IMR-90 (cell line): ENCODE results near the gene RRAGC. TPM values are rescaled to one million over a fixed set of nuclear protein-coding genes. Genes with fewer than 3 reads are reported as not detected.
A peak's percentile ranks its signal among the peaks of the same experiment; 100 is the strongest.

Experiments
- ATAC-seq: fragments of 200-7000 bp; cut with Tn5 transposase; 2 replicates; pipeline ENCODE4 v1.9.1; 2020; ENCODE audit warnings: low read depth, mild to moderate bottlenecking, moderate library complexity
- BruUV-seq: library from RNA; stranded (reverse); fragments of 400-500 nt; replicated peaks from 2 replicates; lab custom pipeline; 2021; lab: Mats Ljungman, UMichigan
- CTCF ChIA-PET: fragments of 300-600 bp; formaldehyde crosslinking; extraction: SDS; loops from one replicate; lab custom pipeline; 2021; ENCODE audit warnings: antibody characterized with exemption; lab: Yijun Ruan, JAX
- POLR2A ChIA-PET: fragments of 300-600 bp; sonication (Branson Sonifier 250); formaldehyde crosslinking; loops from one replicate; lab custom pipeline; 2022; ENCODE audit warnings: antibody characterized with exemption; ENCODE audit not compliant: unreplicated experiment; lab: Charles Lee
- DNase-seq: peaks from one replicate; pipeline ENCODE4 v3.0.0; 2013
- H2AFZ ChIP-seq: replicated peaks from 2 replicates; pipeline ENCODE3; 2013; ENCODE audit warnings: low read length, mild to moderate bottlenecking; ENCODE audit not compliant: poor library complexity
- H2AK5ac ChIP-seq: 2 replicates; pipeline ENCODE4 v1.6.1; 2013; ENCODE audit warnings: low read depth, low read length, inconsistent platforms
- H2AK9ac ChIP-seq: replicated peaks from 2 replicates; pipeline ENCODE3; 2013; ENCODE audit warnings: mild to moderate bottlenecking, low read depth, low read length, moderate library complexity; ENCODE audit not compliant: poor library complexity
- H2BK120ac ChIP-seq: 2 replicates; pipeline ENCODE4 v1.6.1; 2013; ENCODE audit warnings: low read depth, low read length, inconsistent platforms
- H2BK15ac ChIP-seq: 3 replicates; pipeline ENCODE4 v1.6.1; 2013; ENCODE audit warnings: low read depth, low read length, inconsistent platforms
- H2BK20ac ChIP-seq: 2 replicates; pipeline ENCODE4 v1.6.1; 2013; ENCODE audit warnings: low read depth, mild to moderate bottlenecking, inconsistent platforms, low read length, moderate library complexity
- H2BK5ac ChIP-seq: 2 replicates; pipeline ENCODE4 v1.6.1; 2013; ENCODE audit warnings: mild to moderate bottlenecking, low read depth, low read length, inconsistent platforms; ENCODE audit not compliant: poor library complexity, severe bottlenecking
- H3K14ac ChIP-seq: replicated peaks from 2 replicates; pipeline ENCODE4 v1.6.1; 2013; ENCODE audit warnings: low read depth, low read length, inconsistent platforms
- H3K18ac ChIP-seq: 2 replicates; pipeline ENCODE4 v1.6.1; 2013; ENCODE audit warnings: low read depth, low read length, control low read depth
- H3K23ac ChIP-seq: 2 replicates; pipeline ENCODE4 v1.6.1; 2013; ENCODE audit warnings: low read depth, low read length, inconsistent platforms
- H3K27ac ChIP-seq: 2 replicates; pipeline ENCODE4 v1.5.1; 2013; ENCODE audit warnings: mild to moderate bottlenecking, control low read depth, low read length; ENCODE audit not compliant: insufficient read depth
- H3K27me3 ChIP-seq: 2 replicates; pipeline ENCODE4 v1.6.1; 2013; ENCODE audit warnings: low read length; ENCODE audit not compliant: control insufficient read depth, insufficient read depth
- H3K36me3 ChIP-seq: 2 replicates; pipeline ENCODE4 v1.6.1; 2013; ENCODE audit warnings: low read length, mixed read lengths; ENCODE audit not compliant: control insufficient read depth, insufficient read depth
- H3K4ac ChIP-seq: 2 replicates; pipeline ENCODE4 v1.6.1; 2013; ENCODE audit warnings: low read depth, low read length, inconsistent platforms
- H3K4me1 ChIP-seq: 2 replicates; pipeline ENCODE4 v1.6.1; 2013; ENCODE audit warnings: low read length, mixed read lengths; ENCODE audit not compliant: control insufficient read depth, insufficient read depth
- H3K4me2 ChIP-seq: 2 replicates; pipeline ENCODE4 v1.6.1; 2013; ENCODE audit warnings: low read depth, mild to moderate bottlenecking, control low read depth, low read length, moderate library complexity
- H3K4me3 ChIP-seq: 2 replicates; pipeline ENCODE4 v1.5.1; 2013; ENCODE audit warnings: low read depth, mild to moderate bottlenecking, control low read depth, low read length, moderate library complexity; ENCODE audit not compliant: insufficient read depth
- H3K56ac ChIP-seq: 2 replicates; pipeline ENCODE4 v1.6.1; 2013; ENCODE audit warnings: low read length, inconsistent platforms; ENCODE audit not compliant: insufficient read depth; ENCODE audit errors: extremely low read depth
- H3K79me1 ChIP-seq, 2 experiments: 2 replicates each; pipeline ENCODE4 v1.6.1; 2013; ENCODE audit warnings: low read length in 2 of 2, inconsistent platforms in 1 of 2, low read depth in 1 of 2
- H3K9ac ChIP-seq: 2 replicates; pipeline ENCODE4 v1.6.1; 2013; ENCODE audit warnings: low read depth, low read length, control low read depth
- H3K9me1 ChIP-seq: 2 replicates; pipeline ENCODE4 v1.6.1; 2013; ENCODE audit warnings: low read length, inconsistent platforms; ENCODE audit not compliant: insufficient read depth
- H3K9me3 ChIP-seq: 2 replicates; pipeline ENCODE4 v1.6.1; 2013; ENCODE audit warnings: low read length; ENCODE audit not compliant: control insufficient read depth, insufficient read depth
- H4K20me1 ChIP-seq: 2 replicates; pipeline ENCODE4 v1.6.1; 2013; ENCODE audit warnings: low read length, inconsistent platforms; ENCODE audit not compliant: insufficient read depth
- H4K5ac ChIP-seq: 2 replicates; pipeline ENCODE4 v1.6.1; 2013; ENCODE audit warnings: mild to moderate bottlenecking, low read depth, low read length, control low read depth
- H4K8ac ChIP-seq, 2 experiments: 2 replicates each; pipeline ENCODE4 v1.6.1; 2013; ENCODE audit warnings: low read depth in 2 of 2, low read length in 2 of 2, control low read depth in 1 of 2, inconsistent platforms in 1 of 2
- H4K91ac ChIP-seq: 2 replicates; pipeline ENCODE4 v1.6.1; 2013; ENCODE audit warnings: low read depth, low read length, inconsistent platforms; ENCODE audit not compliant: insufficient read depth
- BHLHE40 ChIP-seq: fragments of 150-350 bp; IDR thresholded peaks from 2 replicates; pipeline ENCODE4 v1.6.1; 2016; ENCODE audit warnings: mild to moderate bottlenecking, low read depth, low read length
- CEBPB ChIP-seq: IDR thresholded peaks from 2 replicates; pipeline ENCODE4 v1.6.1; 2012; ENCODE audit warnings: low read depth, low read length, improper control_type of control experiment
- CHD1 ChIP-seq: IDR thresholded peaks from 2 replicates; pipeline ENCODE4 v1.6.1; 2012; ENCODE audit warnings: low read depth, low read length, improper control_type of control experiment
- CTCF ChIP-seq: conservative IDR thresholded peaks from 2 replicates; pipeline ENCODE4 v1.5.1; 2012; ENCODE audit warnings: mild to moderate bottlenecking, low read depth, low read length, improper control_type of control experiment
- ELK1 ChIP-seq: fragments of 150-350 bp; IDR thresholded peaks from 2 replicates; pipeline ENCODE4 v1.6.1; 2016; ENCODE audit warnings: low read depth, mild to moderate bottlenecking, low read length, moderate library complexity, borderline replicate concordance
- FOS ChIP-seq: fragments of 150-350 bp; IDR thresholded peaks from 2 replicates; pipeline ENCODE4 v1.6.1; 2016; ENCODE audit warnings: low read depth, low read length
- MAFK ChIP-seq: IDR thresholded peaks from 2 replicates; pipeline ENCODE4 v1.6.1; 2012; ENCODE audit warnings: low read depth, low read length, improper control_type of control experiment
- MAZ ChIP-seq: IDR thresholded peaks from 2 replicates; pipeline ENCODE4 v1.6.1; 2012; ENCODE audit warnings: low read depth, mild to moderate bottlenecking, low read length, improper control_type of control experiment, moderate library complexity, borderline replicate concordance
- MXI1 ChIP-seq: IDR thresholded peaks from 2 replicates; pipeline ENCODE4 v1.6.1; 2012; ENCODE audit warnings: low read depth, mild to moderate bottlenecking, low read length, moderate library complexity, borderline replicate concordance
- NFE2L2 ChIP-seq: fragments of 150-350 bp; IDR thresholded peaks from 2 replicates; pipeline ENCODE4 v1.6.1; 2016; ENCODE audit warnings: low read depth, mild to moderate bottlenecking, low read length
- POLR2A ChIP-seq: IDR thresholded peaks from 2 replicates; pipeline ENCODE4 v1.6.1; 2012; ENCODE audit warnings: mild to moderate bottlenecking, low read depth, low read length
- RAD21 ChIP-seq: IDR thresholded peaks from 2 replicates; pipeline ENCODE4 v1.6.1; 2012; ENCODE audit warnings: low read length, improper control_type of control experiment
- RCOR1 ChIP-seq: IDR thresholded peaks from 2 replicates; pipeline ENCODE4 v1.6.1; 2012; ENCODE audit warnings: mild to moderate bottlenecking, low read length, improper control_type of control experiment; ENCODE audit not compliant: insufficient replicate concordance
- RFX5 ChIP-seq: IDR thresholded peaks from 2 replicates; pipeline ENCODE4 v1.8.0; 2012; ENCODE audit warnings: low read depth, mild to moderate bottlenecking, low read length, moderate library complexity
- SMC3 ChIP-seq: fragments of 150-350 bp; IDR thresholded peaks from 2 replicates; pipeline ENCODE4 v1.6.1; 2016; ENCODE audit warnings: low read depth, mild to moderate bottlenecking, antibody characterized with exemption, low read length, moderate library complexity
- WGBS, 2 experiments: methylation state at CpG; one replicate each; pipeline versions ENCODE4 v1.1.5 to v1.1.7; 2013; ENCODE audit warnings: missing lambda C conversion rate in 2 of 2; ENCODE audit not compliant: insufficient read length in 1 of 2; ENCODE audit errors: extremely low coverage in 2 of 2; 5-methylcytosine and 5-hydroxymethylcytosine counted together
- dilution Hi-C: fragments of 300-500 bp; cut with HindIII; formaldehyde crosslinking; loops from one replicate; pipeline ENCODE4 v1.14.3; 2018; ENCODE audit warnings: low sequenced_read_pairs; ENCODE audit not compliant: unreplicated experiment
- in situ Hi-C: fragments of 300-500 bp; cut with MboI; formaldehyde crosslinking; loops from 3 replicates; pipeline ENCODE4 v1.14.3; 2019; ENCODE audit warnings: low sequenced_read_pairs, inconsistent platforms, mixed read lengths
- intact Hi-C: fragments of 100-400 bp; cut with micrococcal nuclease; formaldehyde crosslinking; loops from 2 replicates; pipeline ENCODE4 v1.10.0; 2022
- polyA plus RNA-seq, 3 experiments: library from polyadenylated mRNA; depleted of rRNA; stranded (reverse); fragments of >200 nt; gene quantifications; 2 replicates each; pipeline ENCODE4 v1.2.3, GENCODE V29; 2012; ENCODE audit warnings: low replicate concordance in 1 of 3
- total RNA-seq: library from RNA; depleted of rRNA; stranded (reverse); fragments of >200 nt; gene quantifications from 2 replicates; pipeline ENCODE4 v1.2.3, GENCODE V29; 2012

RRAGC gene
- total and polyA plus RNA-seq, 2 of the 4 experiments (the other 2 are of a cell fraction), result 7.2 to 12.2 TPM

GRCh38 chr1:38817267-38818174, 42.1 kb downstream of the RRAGC start:
- no peak overlapping the region for H4K5ac ChIP-seq
- peak overlapping the region; percentile 33 for H2AK9ac ChIP-seq
- H3K56ac ChIP-seq, result no peak overlapping the region
- H2BK20ac ChIP-seq, result no peak overlapping the region
- no peak overlapping the region for H3K4ac ChIP-seq
- ATAC-seq, result peak; percentile 13
- H3K27me3 ChIP-seq, result peaks cover 77% of the 10 kb centered on the region
- no peak overlapping the region for H3K23ac ChIP-seq
- no peak overlapping the region; the same call in 1 of the 2 replicates for H3K4me2 ChIP-seq
- H3K9ac ChIP-seq, result no peak overlapping the region
- WGBS, 2 experiments, result 28% methylated on average over 36 of the region's 45 CpGs; no CpG with 5 or more reads in 1 of the 2 experiments
- H4K8ac ChIP-seq, result no peak overlapping the region
- no TSS peak for BruUV-seq
- H2AK5ac ChIP-seq, result no peak overlapping the region
- H3K27ac ChIP-seq, result no peak overlapping the region
- ChIA-PET CTCF (interaction anchor here (1.0 kb wide), 1 partner anchor 11 kb away, joined by 3 read pairs; no protein-coding TSS in a partner anchor), POLR2A (no interaction called here)
- no peak overlapping the region for H4K91ac ChIP-seq
- no peaks in the 10 kb centered on the region for H3K79me1 ChIP-seq
- no peak for DNase-seq
- no peak overlapping the region for H3K14ac ChIP-seq
- no peak overlapping the region for H3K4me3 ChIP-seq
- in situ Hi-C loops (loop anchor here (25.0 kb wide), 1 partner anchor 1205 kb away; no protein-coding TSS in a partner anchor), dilution Hi-C loops (no loop called here), intact Hi-C loops (no loop called here)
- no peaks in the 10 kb centered on the region for H3K9me1 ChIP-seq
- no peaks in the 10 kb centered on the region for H3K36me3 ChIP-seq
- no peaks in the 10 kb centered on the region; the same call in 1 of the 2 replicates for H3K4me1 ChIP-seq
- peaks cover 9% of the 10 kb centered on the region; the same call in 1 of the 2 replicates for H3K9me3 ChIP-seq
- H2BK120ac ChIP-seq, result no peak overlapping the region
- H4K20me1 ChIP-seq, result no peaks in the 10 kb centered on the region
- H2BK15ac ChIP-seq, result no peak overlapping the region
- H2AFZ ChIP-seq, result peak overlapping the region; percentile 78
- no peak overlapping the region for H3K18ac ChIP-seq
- no peak overlapping the region for H2BK5ac ChIP-seq
- TF ChIP-seq RFX5, result no peak
- TF ChIP-seq CTCF, result no peak
- TF ChIP-seq CEBPB, result no peak
- TF ChIP-seq ELK1, result no peak
- no peak for TF ChIP-seq NFE2L2
- no peak for TF ChIP-seq POLR2A
- no peak for TF ChIP-seq CHD1
- no peak for TF ChIP-seq RCOR1
- TF ChIP-seq RAD21, result no peak
- no peak for TF ChIP-seq FOS
- TF ChIP-seq SMC3, result no peak
- TF ChIP-seq MAFK, result no peak
- TF ChIP-seq MXI1, result no peak
- no peak for TF ChIP-seq BHLHE40
- no peak for TF ChIP-seq MAZ
